ENCODE measurements around the gene PACRG. TPM values are rescaled to one million over a fixed set of nuclear protein-coding genes. Genes with fewer than 3 reads are reported as not detected.

PACRG gene
- polyA plus RNA-seq, 1 donor (not counting 4 experiments of a cell fraction or from before 2014, with no cell fraction given) = 0.31 TPM

DNA sequence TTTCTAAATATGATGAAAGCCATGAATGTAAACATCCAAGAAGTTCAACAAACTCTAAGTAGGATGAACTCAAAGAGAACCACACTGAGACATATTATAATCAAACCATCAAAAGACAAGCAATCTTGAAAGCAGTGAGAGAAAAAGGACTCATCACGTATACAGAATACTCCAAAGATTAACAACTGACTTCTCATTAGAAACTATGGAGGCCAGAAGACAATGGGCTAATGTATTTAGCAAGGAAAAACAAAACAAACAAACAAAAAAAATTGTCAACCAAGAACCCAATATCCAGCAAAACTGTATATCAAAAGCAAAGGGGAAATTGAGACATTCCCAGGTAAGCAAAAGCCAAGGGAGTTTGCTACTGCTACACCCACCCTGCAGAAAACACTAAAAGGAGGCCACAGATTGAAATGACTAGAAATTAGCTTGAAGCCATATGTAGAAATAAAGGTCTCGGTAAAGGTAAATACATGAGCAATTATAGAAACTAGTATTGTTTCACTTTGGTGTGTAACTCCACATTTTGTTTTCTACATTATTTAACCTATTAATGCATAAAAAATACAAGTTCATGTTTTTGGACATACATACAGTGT, 385.7 kb downstream of the PACRG start:
- Histone ChIP-seq H3K79me2 (ENCODE audit: control insufficient read depth, insufficient read depth, low read length) (no peaks in the 10 kb centered on the region), H3K4me3 (ENCODE audit: control insufficient read depth in 2 of 3, extremely low read depth in 1 of 3, insufficient read depth in 2 of 3, low read depth in 1 of 3, low read length in 3 of 3) (no peak overlapping the region), H3K9ac (ENCODE audit: control insufficient read depth, extremely low read depth, insufficient read depth, low read length) (no peak overlapping the region), H2AFZ (ENCODE audit: control insufficient read depth, low read length) (no peak overlapping the region), H3K9me3 (ENCODE audit: control insufficient read depth, low read depth, low read length) (no peaks in the 10 kb centered on the region), H3K4me2 (ENCODE audit: control insufficient read depth, extremely low read depth, insufficient read depth, low read depth, low read length) (no peak overlapping the region), H3K27ac (ENCODE audit: control insufficient read depth, insufficient read depth, low read length) (no peak overlapping the region), H3K27me3 (ENCODE audit: control insufficient read depth, extremely low read depth, insufficient read depth, low read length) (no peaks in the 10 kb centered on the region), H3K4me1 (ENCODE audit: control insufficient read depth, extremely low read depth, insufficient read depth, low read length) (no peaks in the 10 kb centered on the region), H4K20me1 (ENCODE audit: control insufficient read depth, extremely low read depth, insufficient read depth, low read length) (no peaks in the 10 kb centered on the region), H3K9me1 (ENCODE audit: control insufficient read depth, extremely low read depth, insufficient read depth, low read length) (no peaks in the 10 kb centered on the region), H3K36me3 (ENCODE audit: control insufficient read depth in 2 of 2, extremely low read depth in 1 of 2, insufficient read depth in 2 of 2, low read length in 2 of 2) (no peaks in the 10 kb centered on the region)
- TF ChIP-seq, protein P1, sequence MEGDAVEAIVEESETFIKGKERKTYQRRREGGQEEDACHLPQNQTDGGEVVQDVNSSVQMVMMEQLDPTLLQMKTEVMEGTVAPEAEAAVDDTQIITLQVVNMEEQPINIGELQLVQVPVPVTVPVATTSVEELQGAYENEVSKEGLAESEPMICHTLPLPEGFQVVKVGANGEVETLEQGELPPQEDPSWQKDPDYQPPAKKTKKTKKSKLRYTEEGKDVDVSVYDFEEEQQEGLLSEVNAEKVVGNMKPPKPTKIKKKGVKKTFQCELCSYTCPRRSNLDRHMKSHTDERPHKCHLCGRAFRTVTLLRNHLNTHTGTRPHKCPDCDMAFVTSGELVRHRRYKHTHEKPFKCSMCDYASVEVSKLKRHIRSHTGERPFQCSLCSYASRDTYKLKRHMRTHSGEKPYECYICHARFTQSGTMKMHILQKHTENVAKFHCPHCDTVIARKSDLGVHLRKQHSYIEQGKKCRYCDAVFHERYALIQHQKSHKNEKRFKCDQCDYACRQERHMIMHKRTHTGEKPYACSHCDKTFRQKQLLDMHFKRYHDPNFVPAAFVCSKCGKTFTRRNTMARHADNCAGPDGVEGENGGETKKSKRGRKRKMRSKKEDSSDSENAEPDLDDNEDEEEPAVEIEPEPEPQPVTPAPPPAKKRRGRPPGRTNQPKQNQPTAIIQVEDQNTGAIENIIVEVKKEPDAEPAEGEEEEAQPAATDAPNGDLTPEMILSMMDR (optimal IDR thresholded peaks at IDR 0.05 in 1 of 3, IDR thresholded peaks at IDR 0.05 in 1 of 3, conservative IDR thresholded peaks at IDR 0.05 in 1 of 3; ENCODE audit: extremely low read depth in 1 of 3, insufficient read depth in 2 of 3, low read length in 3 of 3) = no peak
- no peak for TF ChIP-seq EZH2 (IDR thresholded peaks at IDR 0.05; ENCODE audit: low read length)
- FAIRE-seq = no peak
- no peak for DNase-seq (ENCODE audit: low read depth, low spot score)
- dilution Hi-C loops (cut with MboI; ENCODE audit: extremely low pct_ligation_motif_present, low sequenced_read_pairs) = no loop called here

DNA sequence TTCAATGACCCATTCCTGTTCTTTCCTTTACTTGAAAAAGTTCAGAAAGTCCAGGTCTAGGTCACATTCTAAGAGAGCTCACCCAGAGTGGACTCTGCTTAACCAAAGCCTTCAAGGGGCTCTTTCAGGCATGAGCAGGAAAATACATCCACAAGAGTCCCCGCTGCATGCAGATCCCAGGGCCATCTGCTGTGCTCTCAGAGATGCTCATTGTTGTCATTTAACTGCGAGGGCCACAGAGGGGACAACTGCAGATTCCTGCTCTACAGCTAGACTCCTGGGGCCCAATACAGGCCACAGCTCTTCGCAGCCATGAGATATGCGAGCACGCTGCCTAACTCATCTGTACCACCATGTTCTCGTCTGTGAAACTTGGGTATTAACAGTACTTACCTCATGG, 391.2 kb downstream of the PACRG start:
- no peak overlapping the region for H3K9ac ChIP-seq (ENCODE audit: control insufficient read depth, extremely low read depth, insufficient read depth, low read length)
- no peaks in the 10 kb centered on the region for H3K9me3 ChIP-seq (ENCODE audit: control insufficient read depth, low read depth, low read length)
- H3K79me2 ChIP-seq (ENCODE audit: control insufficient read depth, insufficient read depth, low read length) = no peaks in the 10 kb centered on the region
- H3K4me3 ChIP-seq (ENCODE audit: control insufficient read depth in 2 of 3, extremely low read depth in 1 of 3, insufficient read depth in 2 of 3, low read depth in 1 of 3, low read length in 3 of 3) = no peak overlapping the region
- no peak for DNase-seq (ENCODE audit: low read depth, low spot score)
- H3K36me3 ChIP-seq (ENCODE audit: control insufficient read depth in 2 of 2, extremely low read depth in 1 of 2, insufficient read depth in 2 of 2, low read length in 2 of 2) = no peaks in the 10 kb centered on the region
- no peak overlapping the region for H3K4me2 ChIP-seq (ENCODE audit: control insufficient read depth, extremely low read depth, insufficient read depth, low read depth, low read length)
- no peak overlapping the region for H2AFZ ChIP-seq (ENCODE audit: control insufficient read depth, low read length)
- FAIRE-seq = no peak
- no peaks in the 10 kb centered on the region for H3K4me1 ChIP-seq (ENCODE audit: control insufficient read depth, extremely low read depth, insufficient read depth, low read length)
- no peaks in the 10 kb centered on the region for H3K9me1 ChIP-seq (ENCODE audit: control insufficient read depth, extremely low read depth, insufficient read depth, low read length)
- H3K27ac ChIP-seq (ENCODE audit: control insufficient read depth, insufficient read depth, low read length) = no peak overlapping the region
- no peak for TF ChIP-seq EZH2 (IDR thresholded peaks at IDR 0.05; ENCODE audit: low read length)
- TF ChIP-seq, protein P1 (optimal IDR thresholded peaks at IDR 0.05 in 1 of 3, IDR thresholded peaks at IDR 0.05 in 1 of 3, conservative IDR thresholded peaks at IDR 0.05 in 1 of 3; ENCODE audit: extremely low read depth in 1 of 3, insufficient read depth in 2 of 3, low read length in 3 of 3) = no peak
- no peaks in the 10 kb centered on the region for H4K20me1 ChIP-seq (ENCODE audit: control insufficient read depth, extremely low read depth, insufficient read depth, low read length)
- dilution Hi-C loops (cut with MboI; ENCODE audit: extremely low pct_ligation_motif_present, low sequenced_read_pairs) = no loop called here
- no peaks in the 10 kb centered on the region for H3K27me3 ChIP-seq (ENCODE audit: control insufficient read depth, extremely low read depth, insufficient read depth, low read length)
